ENCODE data around the gene SLC16A2.

SLC16A2 gene

GRCh38 chrX:74421036-74421739, at the start of gene SLC16A2:
Gene SLC16A2 (plus strand): TSS chrX:74421493. CDS start chrX:74421638, 145 bp downstream.
- peak; percentile 11 for DNase-seq (ENCODE audit: low read depth)

GRCh38 chrX:74372272-74372671, 49.0 kb upstream of the SLC16A2 start:
- DNase-seq (ENCODE audit: low read depth), result no peak

GRCh38 chrX:74377282-74377681, 44.0 kb upstream of the SLC16A2 start:
- no peak for DNase-seq (ENCODE audit: low read depth)

GRCh38 chrX:74382613-74383012, 38.7 kb upstream of the SLC16A2 start:
- no peak for DNase-seq (ENCODE audit: low read depth)

- no peak for DNase-seq (ENCODE audit: low read depth)
Observed at GRCh38 chrX:74383611-74384010, 37.7 kb upstream of the SLC16A2 start.

- DNase-seq (ENCODE audit: low read depth), result no peak
Observed at GRCh38 chrX:74389016-74389722, 32.1 kb upstream of the SLC16A2 start.

GRCh38 chrX:74395556-74395955, 25.7 kb upstream of the SLC16A2 start:
- DNase-seq (ENCODE audit: low read depth), result no peak

- DNase-seq (ENCODE audit: low read depth), result no peak
Observed at GRCh38 chrX:74405973-74406489, 15.3 kb upstream of the SLC16A2 start.

- DNase-seq (ENCODE audit: low read depth), result no peak
Observed at GRCh38 chrX:74408304-74408703, 13.0 kb upstream of the SLC16A2 start.

GRCh38 chrX:74419864-74420195, 1.5 kb upstream of the SLC16A2 start:
- no peak for DNase-seq (ENCODE audit: low read depth)

- DNase-seq (ENCODE audit: low read depth), result no peak
Observed at GRCh38 chrX:74420196-74421035, 877 bp upstream of the SLC16A2 start.

GRCh38 chrX:74421740-74422352, 553 bp downstream of the SLC16A2 start:
- no peak for DNase-seq (ENCODE audit: low read depth)

GRCh38 chrX:74422576-74423288, 1.4 kb downstream of the SLC16A2 start:
- DNase-seq (ENCODE audit: low read depth), result no peak

- no peak for DNase-seq (ENCODE audit: low read depth)
Observed at GRCh38 chrX:74423289-74423998, 2.2 kb downstream of the SLC16A2 start.

GRCh38 chrX:74426071-74426470, 4.8 kb downstream of the SLC16A2 start:
- DNase-seq (ENCODE audit: low read depth), result no peak

- no peak for DNase-seq (ENCODE audit: low read depth)
Observed at GRCh38 chrX:74426615-74427014, 5.3 kb downstream of the SLC16A2 start.

- no peak for DNase-seq (ENCODE audit: low read depth)
Observed at GRCh38 chrX:74431797-74432196, 10.5 kb downstream of the SLC16A2 start.

- no peak for DNase-seq (ENCODE audit: low read depth)
Observed at GRCh38 chrX:74434336-74434735, 13.0 kb downstream of the SLC16A2 start.

- no peak for DNase-seq (ENCODE audit: low read depth)
Observed at GRCh38 chrX:74437530-74437929, 16.2 kb downstream of the SLC16A2 start.

- DNase-seq (ENCODE audit: low read depth), result no peak
Observed at GRCh38 chrX:74438764-74439163, 17.5 kb downstream of the SLC16A2 start.

GRCh38 chrX:74445099-74445498, 23.8 kb downstream of the SLC16A2 start:
- DNase-seq (ENCODE audit: low read depth), result no peak
